HG03469 (cell line): ENCODE measurements around the gene BCL2.

Experiments used
- ATAC-seq: cut with Tn5 transposase; IDR thresholded peaks from one replicate; pipeline ENCODE4 v1.9.1; 2021; ENCODE audit warnings: mild to moderate bottlenecking, moderate library complexity, moderate number of reproducible peaks; ENCODE audit not compliant: unreplicated experiment

Gene BCL2

DNA sequence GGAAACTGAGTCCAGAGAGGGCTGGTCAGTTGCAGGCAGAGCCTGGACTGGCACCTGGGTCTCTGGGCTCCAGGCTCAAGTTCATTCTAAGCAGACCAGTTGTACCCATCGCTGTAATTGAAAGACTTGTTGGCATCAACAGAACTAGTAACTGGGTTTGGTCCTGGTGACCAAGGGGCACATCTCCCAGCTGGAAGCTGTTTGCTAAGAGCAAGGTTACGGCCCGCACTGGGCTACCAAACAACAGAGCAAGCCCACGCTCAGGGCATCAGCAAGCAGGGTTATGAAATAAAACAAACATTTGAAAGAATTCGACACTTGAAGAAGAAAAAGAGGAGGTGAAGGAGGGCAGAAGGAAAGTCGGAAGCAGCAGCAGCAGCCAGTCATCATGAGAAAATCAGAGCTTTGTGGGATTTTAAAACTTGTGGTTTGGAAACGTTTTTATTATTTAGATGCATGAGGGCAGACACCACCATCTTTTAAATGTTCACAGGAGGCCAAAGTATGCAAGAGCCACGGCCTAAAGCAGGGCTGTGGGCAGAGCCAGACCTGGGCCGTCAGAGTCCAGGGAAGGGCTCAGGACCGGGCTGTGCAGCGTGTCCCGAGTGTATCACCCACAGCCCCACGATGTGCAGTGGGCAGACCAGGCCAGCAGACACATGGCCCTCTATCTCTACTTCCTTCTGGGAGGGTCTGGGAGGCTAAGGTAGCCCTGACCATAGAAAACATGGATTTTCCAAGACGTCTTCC lies 220.3 kb downstream of the BCL2 start:
- no peak for ATAC-seq

DNA sequence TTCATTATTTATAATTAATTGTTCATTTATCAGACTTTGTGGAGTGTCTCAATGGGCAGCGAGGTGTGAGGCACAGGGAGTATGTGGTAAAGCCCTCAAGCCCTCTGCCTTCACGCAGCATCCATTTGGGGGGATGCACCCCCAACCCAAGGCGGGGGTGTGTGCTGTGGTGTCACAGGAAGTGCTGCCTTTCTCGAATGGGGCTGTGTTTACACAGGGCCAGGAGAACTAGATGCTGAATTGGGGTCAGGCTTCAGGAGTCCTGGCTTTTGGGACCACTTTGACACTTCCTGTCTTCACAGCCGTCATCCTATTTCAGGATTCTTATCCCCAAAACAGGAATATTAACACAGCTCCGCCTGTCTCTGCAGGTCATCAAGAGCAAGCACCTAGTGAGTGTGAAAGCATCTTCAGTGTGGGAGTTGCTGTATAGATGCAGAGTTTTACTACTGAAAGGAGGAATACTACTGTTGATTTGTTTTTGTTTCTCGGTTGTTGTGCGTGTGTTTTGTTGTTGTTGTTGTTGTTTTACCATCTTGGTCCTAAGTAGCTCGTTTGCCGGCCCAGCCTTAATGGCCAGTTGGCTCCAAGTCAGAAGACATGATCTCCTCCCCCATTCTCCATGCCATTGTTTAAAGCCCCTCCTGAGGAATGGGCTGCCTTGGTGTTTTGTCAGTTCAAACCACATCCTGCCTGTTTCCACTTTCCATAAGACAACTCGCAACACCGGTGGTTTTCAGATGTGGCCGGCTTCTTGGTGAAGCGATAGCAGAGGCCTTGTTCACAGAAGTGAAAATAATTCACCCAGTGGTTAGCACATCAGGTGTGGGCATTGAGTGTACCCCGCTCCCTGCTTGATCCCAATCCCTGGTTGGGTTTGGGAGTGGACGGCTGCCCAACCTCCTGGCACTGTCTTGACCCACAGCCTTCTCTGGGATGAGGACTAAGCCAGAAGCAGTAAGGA lies 221.3 kb downstream of the BCL2 start:
- ATAC-seq = peak; percentile 63

DNA sequence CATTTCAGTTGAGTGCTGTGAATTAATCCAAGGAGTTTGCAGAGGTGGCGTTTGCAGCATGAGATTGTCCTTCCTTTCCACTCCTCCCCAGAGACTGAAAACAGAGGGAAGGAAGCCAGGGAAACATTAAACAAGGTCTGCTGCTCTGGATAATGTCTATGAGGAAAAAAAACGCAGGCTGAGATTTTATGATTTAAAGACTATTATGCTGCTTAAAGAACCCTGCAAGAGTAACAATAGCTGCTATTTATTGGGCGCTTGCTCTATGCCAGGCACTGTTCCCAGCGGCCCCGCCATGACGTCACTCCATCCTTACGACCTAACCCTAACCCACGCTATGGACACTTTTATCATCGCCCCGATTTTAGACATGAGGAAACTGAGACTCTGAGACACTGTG lies 222.4 kb downstream of the BCL2 start:
- no peak for ATAC-seq

DNA sequence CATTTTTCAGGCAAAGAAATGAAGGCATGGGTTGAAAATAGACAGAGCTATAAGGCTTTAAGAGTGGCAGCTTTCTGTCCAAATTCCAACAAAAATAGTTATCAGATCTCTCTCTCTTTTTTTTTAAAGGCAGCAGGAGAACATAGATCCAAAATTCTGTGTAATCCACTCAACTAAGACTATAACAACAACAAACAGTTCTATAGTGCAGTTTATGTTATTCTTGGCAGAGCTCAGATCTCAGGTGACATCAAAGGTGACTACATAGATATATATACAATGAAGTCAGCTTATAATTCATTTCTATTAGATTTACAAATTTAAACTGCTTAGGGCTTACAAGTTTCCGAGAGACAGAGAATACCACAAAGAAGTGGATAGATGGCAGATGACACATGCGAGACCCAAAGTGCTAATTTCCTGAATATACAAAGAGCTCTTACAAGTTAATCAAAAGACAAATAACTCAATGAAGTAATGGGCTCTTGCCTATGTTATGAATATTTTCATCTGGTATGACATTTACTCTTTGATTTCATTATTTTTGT lies 223.2 kb downstream of the BCL2 start:
- no peak for ATAC-seq

DNA sequence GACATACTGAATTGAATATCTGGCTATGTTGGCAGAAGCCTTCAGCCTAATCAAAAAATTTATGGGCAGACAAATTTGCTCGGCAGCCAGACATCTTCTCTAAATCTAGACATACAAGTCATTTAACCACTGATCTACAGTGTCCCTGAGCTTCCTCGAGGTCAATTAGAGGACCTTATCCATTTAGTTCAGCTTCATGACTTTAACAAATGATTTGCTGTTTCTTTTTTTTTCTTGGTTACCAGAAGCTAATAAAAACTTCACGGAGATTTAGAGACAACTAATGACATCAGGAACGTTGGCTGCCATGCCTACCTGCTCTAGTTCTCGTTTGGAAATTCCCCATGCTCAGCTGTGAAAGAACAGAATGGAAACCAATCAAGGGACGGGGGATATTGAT lies 223.8 kb downstream of the BCL2 start:
- no peak for ATAC-seq

DNA sequence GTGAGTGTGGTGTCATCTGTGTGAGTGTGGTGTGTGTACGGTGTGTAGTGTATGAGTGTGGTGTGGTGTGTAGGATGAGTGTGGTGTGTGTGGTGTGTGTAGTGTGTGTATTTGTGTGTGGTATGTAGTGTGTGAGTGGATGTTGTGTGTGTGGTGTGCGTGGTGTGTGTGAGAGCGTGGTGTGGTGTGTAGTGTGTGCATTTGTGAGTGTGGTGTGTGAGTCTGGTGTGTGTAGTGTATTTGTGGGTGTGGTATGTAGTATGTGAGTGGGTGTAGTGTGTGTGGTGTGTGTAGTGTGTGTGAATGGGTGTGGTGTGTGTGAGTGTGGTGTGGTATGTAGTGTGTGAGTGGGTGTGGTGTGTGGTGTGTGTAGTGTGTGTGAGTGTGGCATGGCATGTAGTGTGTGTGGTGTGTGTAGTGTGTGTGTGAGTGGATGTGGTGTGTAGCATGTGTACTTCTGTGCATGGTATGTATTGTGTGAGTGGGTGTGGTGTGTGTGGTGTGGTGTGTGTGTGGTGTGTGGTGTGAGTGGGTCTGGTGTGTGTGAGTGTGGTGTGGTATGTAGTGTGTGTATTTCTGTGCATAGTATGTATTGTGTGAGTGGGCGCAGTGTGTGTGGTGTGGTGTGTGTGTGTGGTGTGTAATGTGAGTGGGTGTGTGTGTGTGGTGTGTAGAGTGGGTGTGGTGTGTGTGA lies 227.8 kb downstream of the BCL2 start:
- ATAC-seq = no peak

DNA sequence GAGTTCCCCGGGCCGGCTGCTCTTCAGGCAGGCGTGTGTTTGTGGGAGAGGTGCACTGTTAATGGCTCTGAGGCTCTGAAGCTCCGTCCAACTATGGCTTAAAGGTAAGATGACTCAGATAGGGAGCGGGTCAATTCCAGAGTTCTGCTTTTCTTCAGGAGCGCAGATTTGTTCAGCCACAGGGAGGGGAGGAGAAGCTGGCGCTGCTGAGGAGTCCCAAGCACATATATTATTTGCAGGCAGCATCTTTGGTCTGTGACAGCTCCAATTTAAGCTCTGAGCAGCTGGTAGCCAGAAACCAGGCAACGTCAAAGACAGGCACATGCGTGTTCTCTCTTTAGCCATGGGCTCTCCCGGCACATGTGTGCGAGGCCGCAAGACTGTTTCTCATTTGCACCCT lies 229.2 kb downstream of the BCL2 start:
- no peak for ATAC-seq

DNA sequence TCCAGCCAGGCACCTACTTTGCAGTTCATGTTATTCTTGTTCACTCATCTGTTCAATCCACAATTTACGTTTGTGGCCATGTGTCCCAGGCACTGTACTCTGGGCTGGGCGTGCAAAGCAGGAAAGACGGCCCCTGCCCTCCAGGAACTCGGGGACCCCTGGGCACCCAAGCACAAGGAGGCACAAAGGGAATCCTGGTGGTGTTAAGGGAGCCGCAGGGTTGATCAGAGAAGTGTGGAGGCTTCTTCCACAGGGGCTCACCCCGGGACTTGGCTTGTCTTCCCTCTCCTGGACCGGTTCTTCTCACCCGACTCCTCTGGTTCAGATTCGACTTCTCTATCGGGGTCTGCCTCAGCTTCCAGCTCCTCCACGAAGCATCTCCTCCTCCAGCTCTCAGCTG lies 230.5 kb downstream of the BCL2 start:
- no peak for ATAC-seq

DNA sequence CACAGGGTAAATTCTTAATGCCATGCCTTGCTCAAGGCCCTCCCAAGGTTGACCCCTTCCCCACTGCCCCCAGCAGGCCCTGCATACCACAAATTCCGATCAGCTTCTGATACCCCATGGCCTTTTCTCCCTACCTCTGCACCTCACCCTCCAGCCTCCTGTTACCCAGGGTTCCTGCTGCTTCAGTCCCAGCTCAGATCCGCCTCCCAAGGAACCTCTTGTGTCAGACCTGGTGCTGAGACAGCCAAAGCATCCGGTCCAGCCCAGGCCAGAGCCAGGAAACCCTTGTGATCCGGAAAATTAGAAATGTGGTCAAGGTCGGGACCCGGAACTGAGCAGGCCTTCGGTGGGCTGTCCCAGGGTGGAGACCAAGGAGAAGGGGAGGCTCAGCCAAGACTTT lies 231.3 kb downstream of the BCL2 start:
- no peak for ATAC-seq

DNA sequence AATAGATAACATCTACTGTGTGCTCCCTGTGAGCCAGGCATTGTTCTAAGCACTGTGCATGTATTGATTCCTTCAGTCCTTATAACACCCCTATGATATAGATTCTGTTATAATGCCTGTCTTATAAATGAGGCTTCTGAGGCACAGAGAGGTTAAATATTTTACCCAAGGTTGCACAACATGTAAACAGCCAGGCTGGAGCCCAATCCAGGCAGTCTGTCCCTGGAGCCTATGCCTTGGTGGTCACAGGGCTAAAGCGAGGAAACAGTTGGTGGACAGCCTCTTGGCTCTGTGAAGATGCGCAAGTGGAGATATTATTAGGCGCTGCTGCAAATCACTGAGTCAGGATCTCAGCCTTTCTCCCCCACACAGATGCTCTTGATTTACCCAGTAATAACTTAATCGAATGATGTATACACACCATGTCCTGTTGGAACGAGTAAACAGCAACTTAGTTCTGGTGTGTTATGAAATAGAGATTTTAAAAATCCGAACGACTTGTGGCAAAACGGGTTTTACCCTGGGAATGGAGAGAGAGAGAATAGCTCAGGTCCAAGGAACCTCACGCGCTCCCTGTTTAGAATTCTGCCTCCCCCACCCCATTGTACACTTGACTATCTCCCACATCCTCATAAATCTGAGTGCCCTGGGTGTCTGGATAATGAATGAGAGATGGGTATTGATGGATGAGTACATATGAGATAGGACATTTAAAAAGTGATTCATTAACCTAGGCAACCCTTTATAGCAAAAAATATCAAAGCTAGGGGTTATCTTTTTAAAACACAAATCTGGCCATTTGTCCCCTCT lies 231.9 kb downstream of the BCL2 start:
- ATAC-seq = no peak

DNA sequence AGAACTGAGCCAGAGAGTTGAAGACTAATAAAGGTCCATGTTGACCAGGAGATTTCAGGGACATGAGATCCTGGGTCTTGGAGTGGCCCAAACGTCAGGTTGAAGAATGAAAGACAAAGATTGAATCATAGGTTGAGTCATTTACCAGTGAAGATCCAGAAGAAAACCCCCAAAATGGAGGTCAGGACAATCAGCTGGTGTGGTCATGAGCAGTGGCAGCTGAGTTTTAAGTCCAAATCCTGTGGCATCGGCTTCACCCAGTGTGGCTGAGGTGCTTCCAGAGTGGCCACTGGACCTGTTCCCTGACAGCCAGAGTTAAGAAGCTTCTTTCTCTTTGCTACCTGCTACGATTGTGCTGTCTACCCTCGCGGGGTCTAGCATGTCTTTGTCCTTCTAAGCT lies 234.0 kb downstream of the BCL2 start:
- no peak for ATAC-seq

DNA sequence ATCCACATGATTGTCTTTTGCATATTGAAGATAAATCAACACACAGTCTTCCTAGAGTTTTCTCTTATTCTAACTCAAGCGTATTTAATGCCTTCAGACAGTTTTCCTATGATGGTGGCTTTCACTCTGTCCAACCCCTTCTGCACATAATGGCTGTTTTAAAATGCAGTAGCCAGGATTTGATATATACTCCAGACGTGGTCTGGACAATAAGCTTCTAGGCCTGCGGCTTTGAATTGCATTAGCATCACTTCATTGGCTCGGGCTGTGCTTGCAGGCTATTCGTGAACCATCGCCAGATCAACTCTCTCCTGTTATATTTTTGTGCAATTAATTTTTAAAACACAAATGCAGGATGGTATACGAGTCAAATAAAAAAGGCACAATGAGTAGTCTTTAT lies 235.3 kb downstream of the BCL2 start:
- no peak for ATAC-seq

DNA sequence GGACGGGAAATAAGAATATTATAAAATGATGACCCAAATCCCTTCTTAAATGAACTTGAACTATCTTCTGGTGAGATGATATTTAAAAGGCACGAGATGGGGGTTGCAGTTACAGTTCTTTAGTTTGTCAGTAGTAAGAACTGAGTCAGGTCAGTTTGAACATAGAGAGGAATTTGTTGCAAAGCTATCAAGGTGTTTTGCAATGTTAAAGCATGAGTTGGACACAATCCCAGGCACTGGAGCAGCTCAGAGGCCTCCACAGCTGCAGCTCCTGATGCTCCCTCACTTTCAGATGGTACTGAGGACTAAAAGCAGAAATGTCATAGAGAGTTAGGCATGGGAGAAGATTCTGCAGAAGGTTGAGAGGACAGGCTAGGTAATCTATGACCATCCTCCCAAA lies 236.0 kb downstream of the BCL2 start:
- ATAC-seq = no peak

DNA sequence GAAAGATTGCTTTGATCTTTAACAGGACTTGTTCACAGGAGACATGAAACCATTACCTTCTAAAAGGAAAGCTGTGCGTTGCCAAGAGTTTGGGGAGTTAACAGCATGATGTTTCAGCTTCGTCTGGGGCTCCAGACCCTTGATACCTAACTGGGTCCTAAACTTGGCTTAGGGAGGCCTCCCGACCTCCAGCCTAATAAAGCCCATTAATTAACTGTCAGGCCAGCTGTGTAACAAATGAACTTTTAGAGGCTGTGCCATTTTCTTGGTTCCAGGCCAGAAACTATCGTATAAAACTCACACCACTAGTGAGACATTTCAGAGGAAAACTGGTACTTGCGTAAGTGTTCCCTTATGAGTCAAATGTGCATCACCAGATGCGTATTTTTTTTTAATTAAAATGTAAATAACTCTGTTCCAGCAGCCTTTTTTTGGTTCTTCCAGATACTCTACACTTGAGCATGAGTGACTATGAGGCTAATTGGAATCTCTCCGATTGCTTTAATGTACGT lies 236.5 kb downstream of the BCL2 start:
- ATAC-seq = no peak

DNA sequence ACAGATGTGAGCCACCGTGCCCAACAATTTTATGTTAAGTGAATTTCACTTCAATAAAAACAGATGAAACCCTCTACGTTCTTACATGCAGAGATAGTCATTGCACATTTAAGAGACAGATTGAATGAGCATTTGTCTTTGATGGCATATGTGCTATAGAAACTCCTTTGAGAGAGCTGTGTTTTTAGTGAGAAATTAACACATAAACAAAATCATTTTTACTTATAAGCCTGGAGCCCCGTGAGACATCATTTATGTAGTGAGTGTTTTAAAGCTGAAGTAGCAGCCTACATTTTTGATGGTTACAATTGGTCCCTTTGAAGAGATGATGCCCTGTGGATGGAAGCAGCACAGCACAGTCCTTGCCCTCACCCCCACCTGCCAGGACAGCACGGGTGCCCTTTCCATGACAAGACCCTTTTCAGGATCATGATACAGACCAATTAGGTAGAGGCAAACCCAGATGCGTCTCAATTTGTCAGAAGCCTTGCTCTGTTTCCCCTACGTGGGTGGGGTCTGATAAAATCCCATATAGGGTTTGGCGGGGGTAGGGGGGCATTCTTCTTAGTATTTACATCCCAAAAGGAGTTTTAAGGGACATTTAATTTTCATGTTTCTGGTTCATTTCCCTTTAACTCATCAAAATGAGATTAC lies 237.1 kb downstream of the BCL2 start:
- ATAC-seq = no peak

DNA sequence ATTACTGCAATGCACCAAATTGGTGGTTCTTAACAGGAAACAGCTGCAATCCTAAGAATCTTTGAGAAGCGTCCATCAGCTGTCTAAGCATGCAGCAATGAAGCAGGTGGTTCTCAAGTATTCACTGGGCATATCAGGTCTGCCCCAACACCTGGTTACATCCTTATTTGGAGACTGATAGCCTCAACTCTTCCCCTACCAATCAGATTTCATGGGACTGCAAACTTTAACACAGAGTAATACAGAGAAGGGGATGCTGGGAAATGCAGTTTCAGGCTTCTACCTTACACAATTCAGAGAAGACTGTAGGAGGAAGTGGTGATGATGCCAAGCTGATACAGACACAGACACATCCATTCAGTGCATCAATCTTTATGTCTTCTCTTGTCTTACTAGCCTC lies 240.5 kb downstream of the BCL2 start:
- ATAC-seq = peak; percentile 30

DNA sequence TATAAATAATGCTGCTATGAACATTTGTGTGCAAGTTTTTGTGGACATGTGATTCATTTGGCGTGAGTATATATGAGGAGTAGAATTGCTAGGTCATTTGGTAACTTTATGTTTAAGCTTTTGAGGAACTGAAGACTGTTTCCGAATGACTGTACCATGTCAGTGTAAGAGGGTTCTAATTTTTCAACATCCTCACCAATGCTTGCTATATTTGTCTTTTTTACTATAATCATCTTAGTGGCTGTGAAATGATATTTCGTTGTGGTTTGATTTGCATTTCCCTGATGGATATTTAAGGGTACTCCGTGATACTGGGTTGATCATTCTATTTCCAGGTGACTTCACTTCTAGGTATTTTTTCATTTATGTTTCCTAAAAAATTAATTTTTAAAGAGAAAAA lies 241.1 kb downstream of the BCL2 start:
- peak; percentile 91 for ATAC-seq

DNA sequence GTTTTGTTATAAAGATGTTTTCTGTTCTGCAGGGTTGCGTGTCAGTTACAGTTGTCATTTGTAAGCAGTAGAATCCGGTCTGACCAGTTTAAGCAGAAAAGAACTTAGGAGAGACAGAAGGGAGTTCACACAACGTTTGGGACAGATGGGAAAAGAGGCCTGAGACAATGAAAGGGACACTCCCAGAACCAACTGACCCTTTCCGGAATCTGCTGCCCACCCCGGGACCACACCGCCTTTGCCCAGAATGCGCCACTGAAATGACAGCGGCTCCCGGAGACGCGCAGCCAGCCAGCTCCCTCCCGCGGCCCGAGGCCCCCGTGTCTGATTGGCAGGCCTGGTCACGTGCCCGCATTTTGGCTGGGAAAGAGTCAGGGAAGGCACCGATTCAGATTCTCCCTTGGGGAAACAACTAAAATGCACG lies 244.6 kb downstream of the BCL2 start:
- no peak for ATAC-seq

DNA sequence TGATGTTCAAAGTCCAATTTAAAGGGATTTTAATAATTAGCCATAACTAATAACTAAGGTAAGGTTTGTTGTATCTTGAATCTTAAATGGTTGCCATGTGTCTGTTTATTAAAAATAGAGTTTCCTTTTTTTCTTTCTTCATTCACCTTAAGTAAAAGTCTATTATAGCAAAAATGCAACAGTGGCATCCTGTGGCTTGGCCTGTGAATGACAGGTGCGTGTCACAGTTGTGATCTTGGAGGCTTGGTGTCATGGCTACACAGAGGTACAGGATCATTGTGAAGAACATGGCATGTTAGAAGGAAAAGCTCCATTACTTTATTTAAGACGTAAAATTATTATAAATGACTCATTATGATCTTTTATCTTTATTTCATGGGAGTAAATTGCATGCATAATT lies 246.1 kb downstream of the BCL2 start:
- ATAC-seq = peak; percentile 41
